Muscle of leg (tissue), 16 donors: ENCODE data around the gene GCNT3. TPM values are rescaled to one million over a fixed set of nuclear protein-coding genes. Genes with fewer than 3 reads are reported as not detected.

ENCODE experiments used
- DNase-seq: peaks from one replicate; pipeline ENCODE4 v3.0.0; 2013
- H3K27ac ChIP-seq: one replicate; pipeline ENCODE4 v1.5.1; 2013; ENCODE audit warnings: mild to moderate bottlenecking, low read length, control low read depth
- H3K27me3 ChIP-seq: one replicate; pipeline ENCODE4 v1.6.1; 2013; ENCODE audit warnings: low read length; ENCODE audit not compliant: control insufficient read depth, insufficient read depth
- H3K36me3 ChIP-seq: one replicate; pipeline ENCODE4 v1.6.1; 2013; ENCODE audit warnings: low read length; ENCODE audit not compliant: control insufficient read depth, insufficient read depth
- H3K4me1 ChIP-seq: one replicate; pipeline ENCODE4 v1.6.1; 2013; ENCODE audit warnings: low read length; ENCODE audit not compliant: control insufficient read depth, insufficient read depth
- H3K4me3 ChIP-seq: one replicate; pipeline ENCODE4 v1.5.1; 2013; ENCODE audit warnings: low read length, control low read depth
- H3K9me3 ChIP-seq: replicated peaks from 2 replicates; pipeline ENCODE4 v1.6.1; 2013; ENCODE audit warnings: low read depth, low read length; ENCODE audit not compliant: control insufficient read depth
- WGBS: methylation state at CpG from one replicate; pipeline ENCODE4 v1.1.5; 2013; ENCODE audit warnings: missing lambda C conversion rate; ENCODE audit not compliant: insufficient coverage; 5-methylcytosine and 5-hydroxymethylcytosine counted together
- long read RNA-seq, 11 donors: transcript quantifications; one replicate each; lab custom pipeline, GENCODE V29; 2026
- polyA plus RNA-seq, 8 donors: library from polyadenylated mRNA; unstranded; fragments of 120-200 nt; gene quantifications; one replicate each; pipeline versions ENCODE4 v1.2.1 to v1.2.3, GENCODE V29; 2013; ENCODE audit warnings: inconsistent platforms in 1 of 8, low replicate concordance in 1 of 8; ENCODE audit not compliant: insufficient read length in 8 of 8, insufficient read depth in 1 of 8
- total RNA-seq: library from RNA; stranded (reverse); fragments of 120-200 nt; gene quantifications from one replicate; pipeline ENCODE4 v1.2.4, GENCODE V29; 2013

GCNT3 gene, protein sequence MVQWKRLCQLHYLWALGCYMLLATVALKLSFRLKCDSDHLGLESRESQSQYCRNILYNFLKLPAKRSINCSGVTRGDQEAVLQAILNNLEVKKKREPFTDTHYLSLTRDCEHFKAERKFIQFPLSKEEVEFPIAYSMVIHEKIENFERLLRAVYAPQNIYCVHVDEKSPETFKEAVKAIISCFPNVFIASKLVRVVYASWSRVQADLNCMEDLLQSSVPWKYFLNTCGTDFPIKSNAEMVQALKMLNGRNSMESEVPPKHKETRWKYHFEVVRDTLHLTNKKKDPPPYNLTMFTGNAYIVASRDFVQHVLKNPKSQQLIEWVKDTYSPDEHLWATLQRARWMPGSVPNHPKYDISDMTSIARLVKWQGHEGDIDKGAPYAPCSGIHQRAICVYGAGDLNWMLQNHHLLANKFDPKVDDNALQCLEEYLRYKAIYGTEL
- total RNA-seq (under 0.01 TPM), polyA plus RNA-seq (1 to 10 TPM in 1 of 8 donors, under 1 TPM in 7; 0.02 to 1.3 (median 0.27) TPM)
- long read RNA-seq, donor 1: 0 reads
- long read RNA-seq, donor 2: 0 reads
- long read RNA-seq, donor 3, partial matches to known transcripts: 24 of 102 reads
- long read RNA-seq, donor 3, other reads (novel, unspliced or antisense): 78 of 102 reads
- long read RNA-seq, donor 4, partial matches to known transcripts: 21 of 54 reads
- long read RNA-seq, donor 4, other reads (novel, unspliced or antisense): 33 of 54 reads
- long read RNA-seq, donor 5, partial matches to known transcripts: 51 of 236 reads
- long read RNA-seq, donor 5, other reads (novel, unspliced or antisense): 185 of 236 reads
- long read RNA-seq, donor 6, partial matches to known transcripts: 229 of 249 reads
- long read RNA-seq, donor 6, other reads (novel, unspliced or antisense): 20 of 249 reads
- long read RNA-seq, donor 7, partial matches to known transcripts: 39 of 143 reads
- long read RNA-seq, donor 7, other reads (novel, unspliced or antisense): 104 of 143 reads
- long read RNA-seq, donor 8, partial matches to known transcripts: 73 of 73 reads
- long read RNA-seq, donor 8, other reads (novel, unspliced or antisense): 0 of 73 reads
- long read RNA-seq, donor 9, partial matches to known transcripts: 40 of 115 reads
- long read RNA-seq, donor 9, other reads (novel, unspliced or antisense): 75 of 115 reads
- long read RNA-seq, donor 10, partial matches to known transcripts: 46 of 188 reads
- long read RNA-seq, donor 10, other reads (novel, unspliced or antisense): 142 of 188 reads
- long read RNA-seq, donor 11, partial matches to known transcripts: 90 of 95 reads
- long read RNA-seq, donor 11, other reads (novel, unspliced or antisense): 5 of 95 reads

DNA sequence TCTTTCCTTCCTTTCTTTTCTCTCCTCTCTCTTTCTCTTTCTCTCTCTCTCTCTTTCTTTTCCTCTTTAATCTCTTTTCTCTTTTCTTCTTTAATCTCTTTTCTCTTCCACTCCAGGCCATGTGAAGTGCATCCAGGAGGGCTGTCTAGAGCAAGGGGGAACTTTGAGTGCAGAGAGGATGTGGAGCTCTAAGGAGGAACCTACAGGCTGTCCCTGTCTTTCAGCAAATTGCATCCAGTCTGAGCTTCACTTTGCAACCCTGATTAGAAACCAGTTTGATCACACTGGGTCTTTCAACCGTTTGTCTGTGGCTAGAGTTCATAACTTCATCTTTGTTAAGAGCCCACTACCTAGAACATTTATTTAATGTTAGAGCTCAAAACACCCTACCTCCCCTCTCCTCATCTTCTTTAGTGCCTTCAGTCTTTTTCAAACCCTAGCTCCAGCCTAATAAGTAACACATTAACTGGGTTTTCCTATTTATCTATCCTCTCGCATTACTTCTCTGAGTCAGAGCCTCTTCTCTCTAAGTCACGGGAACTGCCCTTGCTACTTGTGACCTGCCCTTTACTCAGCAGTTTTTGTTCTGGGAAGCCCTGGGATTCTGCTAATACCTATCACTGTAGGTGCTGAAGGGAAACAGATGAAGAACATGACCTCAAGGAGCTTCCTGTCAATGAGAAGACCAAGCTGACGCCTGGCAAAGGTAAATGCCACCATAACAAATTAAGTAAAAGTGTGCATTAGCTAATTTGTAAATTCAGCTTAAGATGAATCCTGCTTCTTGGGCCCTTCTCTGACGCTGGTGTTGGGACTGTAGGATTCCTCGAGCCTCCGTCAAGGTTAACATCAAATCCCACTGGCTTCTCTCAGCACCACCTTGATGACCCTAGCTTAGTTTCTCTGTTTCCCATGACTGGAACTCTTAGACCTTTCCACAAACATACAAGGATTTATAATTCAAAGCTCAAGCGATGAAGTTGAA lies at the start of gene GCNT3:
TSS of gene GCNT3 (plus strand) at position 508 of the 985 bp plus-strand sequence. CDS start 6,456 bp downstream, outside the sequence.
- H3K4me3 ChIP-seq: no peak within 1 kb of the TSS

DNA sequence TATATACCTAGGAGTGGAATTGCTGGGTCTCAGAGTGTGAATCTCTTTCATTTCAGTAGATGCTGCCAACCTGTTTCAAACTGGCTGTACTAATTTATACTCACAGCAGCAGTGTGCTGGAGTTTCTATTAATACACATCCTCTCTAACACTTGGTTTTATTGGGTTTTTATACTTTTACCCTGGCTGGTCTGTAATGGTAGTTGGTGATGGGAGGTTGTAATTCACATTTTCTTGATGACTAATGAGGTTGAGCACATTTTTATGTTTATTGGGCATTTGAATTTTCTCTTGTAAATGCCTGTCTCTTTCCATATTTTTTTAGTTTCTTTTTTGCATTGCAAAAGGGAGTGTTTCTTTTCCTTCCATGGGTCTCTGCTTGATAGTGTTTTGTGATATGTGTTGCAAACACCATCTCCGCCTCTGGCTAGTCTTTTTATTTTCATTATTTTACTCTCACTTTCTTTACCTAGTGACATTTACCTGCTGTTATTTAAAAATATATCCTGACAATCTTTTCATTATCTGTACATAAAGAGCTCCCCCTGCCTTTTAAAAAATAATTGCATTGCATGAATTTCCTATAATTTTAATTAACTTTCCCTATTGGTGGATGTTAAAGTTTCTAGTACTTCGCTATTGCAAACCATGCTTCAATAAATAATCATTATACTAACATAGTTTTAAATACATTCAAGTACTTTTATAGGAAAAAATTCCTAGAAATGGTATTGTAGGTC lies 49.0 kb upstream of the GCNT3 start:
- Histone ChIP-seq H3K27me3 (no peaks in the 10 kb centered on the region), H3K36me3 (no peaks in the 10 kb centered on the region), H3K27ac (no peak overlapping the region), H3K4me1 (no peaks in the 10 kb centered on the region), H3K4me3 (no peak overlapping the region), H3K9me3 (no peaks in the 10 kb centered on the region)
- no CpG with 5 or more reads among the region's 2 CpGs for WGBS
- DNase-seq: no peak

More for the DNA sequence above, at the start of gene GCNT3:
- Histone ChIP-seq H3K36me3 (no peaks in the 10 kb centered on the region), H3K27me3 (peaks cover 3% of the 10 kb centered on the region), H3K9me3 (no peaks in the 10 kb centered on the region), H3K27ac (no peak within 1 kb of the TSS), H3K4me1 (no peaks in the 10 kb centered on the region)
- WGBS: 76% methylated on average over 4 of the region's 8 CpGs
- DNase-seq: no peak

DNA sequence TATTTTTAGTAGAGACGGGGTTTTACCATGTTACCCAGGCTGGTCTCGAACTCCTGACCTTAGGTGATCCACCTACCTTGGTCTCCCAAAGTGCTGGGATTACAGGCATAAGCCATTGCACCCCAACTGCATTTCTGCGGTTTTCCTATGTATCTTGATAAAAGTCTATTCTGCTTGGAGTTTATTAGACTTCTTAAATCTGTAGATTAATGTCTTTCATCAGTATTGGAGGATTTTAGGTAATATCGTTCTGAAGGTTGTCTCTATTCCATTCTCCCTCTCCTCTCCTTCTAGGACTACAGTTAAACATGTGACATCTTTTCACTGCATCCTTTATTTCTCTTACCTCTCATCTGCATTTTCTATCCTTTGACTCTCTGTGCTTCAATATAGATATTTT lies 46.3 kb upstream of the GCNT3 start:
- H3K27ac ChIP-seq: no peak overlapping the region
- WGBS: no CpG with 5 or more reads among the region's 4 CpGs
- no peaks in the 10 kb centered on the region for H3K27me3 ChIP-seq
- H3K9me3 ChIP-seq: no peaks in the 10 kb centered on the region
- H3K4me3 ChIP-seq: no peak overlapping the region
- no peaks in the 10 kb centered on the region for H3K36me3 ChIP-seq
- DNase-seq: no peak
- H3K4me1 ChIP-seq: no peaks in the 10 kb centered on the region

DNA sequence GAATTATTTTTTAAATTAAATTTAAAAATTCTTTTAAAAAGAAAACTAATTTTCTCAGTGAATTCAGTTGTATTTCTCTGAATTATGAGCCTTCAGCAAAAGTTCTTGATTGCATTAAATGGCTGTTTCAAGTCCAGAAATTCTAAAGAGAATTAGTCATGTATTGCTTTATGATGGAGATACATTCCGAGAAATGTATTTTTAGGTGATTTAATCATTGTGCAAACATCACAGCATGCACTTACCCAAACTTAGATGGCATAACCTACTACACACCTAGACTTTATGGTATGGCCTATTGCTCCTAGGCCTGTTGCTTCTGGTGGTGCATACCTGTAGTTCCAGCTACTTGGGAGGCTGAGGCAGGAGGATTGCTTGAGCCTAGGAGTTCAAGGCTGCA lies 44.3 kb upstream of the GCNT3 start:
- Histone ChIP-seq H3K4me1 (no peaks in the 10 kb centered on the region), H3K9me3 (no peaks in the 10 kb centered on the region), H3K27me3 (no peaks in the 10 kb centered on the region), H3K36me3 (no peaks in the 10 kb centered on the region), H3K27ac (no peak overlapping the region), H3K4me3 (no peak overlapping the region)
- DNase-seq: no peak
- no CpG with 5 or more reads among the region's 1 CpG for WGBS

DNA sequence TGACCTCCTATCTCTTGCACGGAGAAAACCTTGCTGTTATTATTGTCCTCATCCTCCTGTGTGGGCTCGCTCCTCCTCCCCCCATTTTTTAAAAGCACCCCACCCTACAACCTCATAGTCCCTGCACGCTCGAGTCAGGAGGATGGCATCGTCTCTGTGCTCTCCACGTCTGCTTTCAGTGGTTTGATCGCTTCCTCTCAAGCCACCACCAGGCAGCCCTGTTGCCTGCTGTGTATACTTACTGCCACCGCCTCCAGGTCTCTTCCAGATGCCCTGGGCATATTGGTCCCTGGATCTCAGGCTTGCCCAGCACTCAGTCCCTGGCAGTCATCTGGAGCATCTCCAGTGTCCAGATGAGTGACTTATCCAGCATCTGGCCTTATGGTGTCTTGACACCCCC lies 42.1 kb upstream of the GCNT3 start:
- Histone ChIP-seq H3K4me1 (no peaks in the 10 kb centered on the region), H3K36me3 (no peaks in the 10 kb centered on the region), H3K9me3 (no peaks in the 10 kb centered on the region), H3K4me3 (no peak overlapping the region), H3K27ac (no peak overlapping the region), H3K27me3 (no peaks in the 10 kb centered on the region)
- WGBS: 80% methylated on average over 8 of the region's 8 CpGs
- DNase-seq: no peak

DNA sequence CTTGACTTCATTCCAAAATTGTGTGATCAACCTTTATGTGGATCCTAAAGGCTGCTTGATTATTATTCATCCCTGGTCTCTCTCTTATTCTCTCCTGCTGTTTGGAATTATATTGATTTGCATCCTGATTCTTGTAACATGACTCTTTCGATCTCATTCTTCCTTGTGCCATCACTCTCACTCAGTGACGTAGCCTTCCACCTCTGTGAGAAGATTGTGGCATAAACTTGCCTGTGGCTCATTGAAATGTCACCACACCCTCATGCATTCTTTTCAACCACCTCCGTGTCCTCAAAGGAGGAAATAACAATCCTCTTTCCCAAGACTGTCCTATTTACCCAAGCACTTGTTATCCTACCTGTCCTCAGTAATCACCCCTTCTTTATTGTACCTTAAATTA lies 41.3 kb upstream of the GCNT3 start:
- Histone ChIP-seq H3K4me3 (no peak overlapping the region), H3K36me3 (no peaks in the 10 kb centered on the region), H3K27me3 (no peaks in the 10 kb centered on the region), H3K4me1 (no peaks in the 10 kb centered on the region), H3K27ac (no peak overlapping the region), H3K9me3 (no peaks in the 10 kb centered on the region)
- DNase-seq: no peak
- 53% methylated on average over 3 of the region's 3 CpGs for WGBS

DNA sequence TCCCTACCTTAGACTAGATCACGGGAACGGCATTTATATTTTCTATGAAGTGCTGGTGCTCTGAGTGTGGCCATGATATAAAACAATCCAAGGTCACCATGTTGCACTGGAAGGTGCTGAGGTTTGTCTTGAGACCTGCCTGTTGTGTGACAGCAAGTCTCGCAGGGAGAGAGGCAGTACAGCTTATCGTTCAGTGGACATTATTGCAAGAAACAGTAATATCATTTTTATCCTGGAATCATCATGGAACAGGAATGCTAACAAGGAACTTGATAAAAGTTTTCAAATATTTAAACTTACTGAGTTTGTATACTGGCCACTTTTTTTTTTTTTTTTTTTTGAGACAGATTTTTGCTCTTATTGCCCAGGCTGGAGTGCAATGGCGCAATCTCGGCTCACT lies 40.0 kb upstream of the GCNT3 start:
- Histone ChIP-seq H3K36me3 (no peaks in the 10 kb centered on the region), H3K4me3 (no peak overlapping the region)
- 100% methylated on average over 2 of the region's 6 CpGs for WGBS

DNA sequence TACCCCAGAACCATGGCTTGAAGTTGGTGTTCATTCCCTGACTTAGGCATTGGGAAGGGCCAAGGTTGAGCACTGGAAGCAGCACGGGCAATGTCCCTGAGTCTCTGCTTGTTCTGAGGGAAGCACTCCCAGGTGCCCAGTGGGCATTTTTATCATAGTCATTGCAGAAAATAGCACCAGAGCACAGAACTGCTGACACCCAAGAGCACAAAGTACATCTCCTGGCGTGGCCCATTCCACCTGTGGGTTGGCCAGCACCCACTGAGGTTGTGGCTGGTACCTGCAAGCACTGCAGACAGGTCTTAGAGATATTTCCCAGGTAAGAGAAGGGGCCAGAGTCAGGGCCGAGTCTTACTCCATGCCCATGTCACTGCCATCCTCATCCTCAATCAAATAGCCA lies 28.5 kb upstream of the GCNT3 start:
- no peaks in the 10 kb centered on the region for H3K27me3 ChIP-seq
- no peaks in the 10 kb centered on the region for H3K4me1 ChIP-seq
- H3K4me3 ChIP-seq: no peak overlapping the region
- DNase-seq: no peak
- H3K9me3 ChIP-seq: no peaks in the 10 kb centered on the region
- WGBS: 76% methylated on average over 2 of the region's 3 CpGs
- no peak overlapping the region for H3K27ac ChIP-seq
- no peaks in the 10 kb centered on the region for H3K36me3 ChIP-seq

More for the DNA sequence above, 40.0 kb upstream of the GCNT3 start:
- no peak overlapping the region for H3K27ac ChIP-seq
- H3K27me3 ChIP-seq: no peaks in the 10 kb centered on the region
- H3K9me3 ChIP-seq: no peaks in the 10 kb centered on the region
- H3K4me1 ChIP-seq: no peaks in the 10 kb centered on the region
- no peak for DNase-seq
